K562 (cell line): ENCODE data around the gene FLT1. TPM values are rescaled to one million over a fixed set of nuclear protein-coding genes. Genes with fewer than 3 reads are reported as not detected.

Experiments
- CBFA2T2 ChIP-seq: fragments of 450-650 bp; conservative IDR thresholded peaks from 2 replicates; pipeline ENCODE4 v1.6.1; 2017; ENCODE audit warnings: mild to moderate bottlenecking
- CBX3 ChIP-seq, 2 experiments: IDR thresholded peaks; 1 replicate in 1 of 2; 2 replicates in 1 of 2; pipeline ENCODE4 v1.6.1; 2012; ENCODE audit warnings: inconsistent platforms in 2 of 2, low read length in 2 of 2, borderline replicate concordance in 1 of 2, control low read depth in 1 of 2
- DMBX1 ChIP-seq: fragments of 250-450 bp; sonication (Bioruptor Pico); IDR thresholded peaks from 2 replicates; pipeline ENCODE4 v1.8.0; 2022; ENCODE audit warnings: inconsistent platforms, mild to moderate bottlenecking, moderate library complexity, borderline replicate concordance
- EP300 ChIP-seq: IDR thresholded peaks from 2 replicates; pipeline ENCODE4 v1.6.1; 2012; ENCODE audit warnings: low read length, improper control_type of control experiment
- ESRRA ChIP-seq: fragments of 450-650 bp; IDR thresholded peaks from 2 replicates; pipeline ENCODE4 v1.6.1; 2014; ENCODE audit warnings: low read depth, mild to moderate bottlenecking, moderate library complexity, borderline replicate concordance
- JUND ChIP-seq, 2 experiments: IDR thresholded peaks; 2 replicates in 1 of 2; 3 replicates in 1 of 2; pipeline ENCODE4 v1.6.1; 2011; ENCODE audit warnings: borderline replicate concordance in 2 of 2, low read depth in 2 of 2, low read length in 2 of 2, improper control_type of control experiment in 1 of 2, missing biosample characterization in 1 of 2, missing genetic modification characterization in 1 of 2, missing genetic modification reagents in 1 of 2
- MED1 ChIP-seq: sonication (generic); formaldehyde crosslinking; IDR thresholded peaks from 2 replicates; pipeline ENCODE4 v1.8.1; 2023; ENCODE audit warnings: missing genetic modification reagents, borderline replicate concordance
- MTA2 ChIP-seq: fragments of 450-650 bp; IDR thresholded peaks from 2 replicates; pipeline ENCODE4 v1.6.1; 2016; ENCODE audit warnings: low read depth
- NBN ChIP-seq: fragments of 450-650 bp; IDR thresholded peaks from 2 replicates; pipeline ENCODE4 v1.6.1; 2016; ENCODE audit warnings: low read depth, mild to moderate bottlenecking
- NONO ChIP-seq, 2 experiments: fragments of 200-400 bp in 1 of 2; fragments of 450-650 bp in 1 of 2; formaldehyde crosslinking in 1 of 2; IDR thresholded peaks; 2 replicates each; pipeline ENCODE4 v1.6.1; 2017; ENCODE audit warnings: low read depth in 2 of 2, mild to moderate bottlenecking in 2 of 2, moderate library complexity in 2 of 2, low read length in 1 of 2
- NR2C2 ChIP-seq, 2 experiments: fragments of 200-800 bp in 1 of 2; sonication (Bioruptor generic) in 1 of 2; sonication (generic) in 1 of 2; formaldehyde crosslinking in 1 of 2; IDR thresholded peaks; 2 replicates each; pipeline versions ENCODE4 v1.6.1 to v1.8.0; 2016 to 2022; ENCODE audit warnings: mild to moderate bottlenecking in 1 of 2, missing compliant biosample characterization in 1 of 2, missing genetic modification characterization in 1 of 2, missing genetic modification reagents in 1 of 2
- NRF1 ChIP-seq, 2 experiments: fragments of 450-650 bp; IDR thresholded peaks in 1 of 2; conservative IDR thresholded peaks in 1 of 2; 2 replicates each; pipeline ENCODE4 v1.6.1; 2014; ENCODE audit warnings: mild to moderate bottlenecking in 2 of 2
- RBBP5 ChIP-seq: fragments of 200-600 bp; sonication (generic); IDR thresholded peaks from 2 replicates; pipeline ENCODE4 v1.6.1; 2012; ENCODE audit warnings: borderline replicate concordance, mild to moderate bottlenecking, low read length, control low read depth, inconsistent platforms; ENCODE audit not compliant: insufficient read depth, poor library complexity, severe bottlenecking
- RNF2 ChIP-seq: sonication (generic); IDR thresholded peaks from 2 replicates; pipeline ENCODE4 v1.6.1; 2016
- SMAD3 ChIP-seq: fragments of 450-650 bp; formaldehyde crosslinking; conservative IDR thresholded peaks from 2 replicates; pipeline ENCODE4 v1.4.0; 2020; ENCODE audit warnings: mild to moderate bottlenecking
- TCF7 ChIP-seq: sonication (generic); IDR thresholded peaks from 2 replicates; pipeline ENCODE4 v1.6.1; 2016; ENCODE audit warnings: antibody characterized with exemption, borderline replicate concordance
- ZBED1 ChIP-seq: IDR thresholded peaks from 2 replicates; pipeline ENCODE4 v1.6.1; 2014
- ZKSCAN8 ChIP-seq: fragments of 200-800 bp; sonication (Bioruptor generic); IDR thresholded peaks from 2 replicates; pipeline ENCODE4 v1.6.1; 2016; ENCODE audit warnings: missing genetic modification characterization, missing compliant biosample characterization
- ZNF445 ChIP-seq: fragments of 250-450 bp; sonication (Bioruptor Pico); IDR thresholded peaks from 2 replicates; pipeline ENCODE4 v1.4.0; 2020; ENCODE audit warnings: low read depth, mild to moderate bottlenecking, moderate library complexity
- ZNF696 ChIP-seq: fragments of 250-450 bp; sonication (Bioruptor Pico); conservative IDR thresholded peaks from 2 replicates; pipeline ENCODE4 v1.4.0; 2020; ENCODE audit warnings: mild to moderate bottlenecking, moderate library complexity
- polyA plus RNA-seq, 8 experiments: library from polyadenylated mRNA; depleted of rRNA in 4 of 8; stranded (reverse) in 5 of 8; unstranded in 3 of 8; fragments of >200 nt; fragmentation: Nextera tagmentation in 2 of 8; fragmentation: Illumina TruSeq in 1 of 8; extraction: Ambion mirVana in 2 of 8; extraction: Trizol in 1 of 8; gene quantifications; 2 replicates each; pipeline versions ENCODE4 v1.2.1 to v1.2.3, GENCODE V29; 2011 to 2014; ENCODE audit warnings: inconsistent platforms in 1 of 8, missing spikeins in 1 of 8
- total RNA-seq, 7 experiments: library from RNA; depleted of rRNA in 6 of 7; stranded (reverse); fragments of >200 nt in 6 of 7; fragmentation: Illumina TruSeq in 2 of 7; extraction: Trizol in 2 of 7; gene quantifications; 2 replicates each; pipeline versions ENCODE4 v1.2.1 to v1.2.3, GENCODE V29; 2011 to 2021; ENCODE audit warnings: low replicate concordance in 1 of 7
- TF ChIP-seq, protein P1 (sequence below): fragments of 450-650 bp; IDR thresholded peaks from 2 replicates; pipeline ENCODE4 v1.7.1; 2018; ENCODE audit warnings: mild to moderate bottlenecking, low read depth; ENCODE audit not compliant: partially characterized antibody
- TF ChIP-seq, protein P2 (sequence below): fragments of 250-450 bp; sonication (Bioruptor Pico); IDR thresholded peaks from 2 replicates; pipeline ENCODE4 v1.5.0; 2020; ENCODE audit warnings: mild to moderate bottlenecking

Gene FLT1
- total and polyA plus RNA-seq, 9 of the 15 experiments (the other 6 are each of a cell fraction or from before 2014, with no cell fraction given), result 0.01 to 2.0 (median 0.22) TPM

DNA sequence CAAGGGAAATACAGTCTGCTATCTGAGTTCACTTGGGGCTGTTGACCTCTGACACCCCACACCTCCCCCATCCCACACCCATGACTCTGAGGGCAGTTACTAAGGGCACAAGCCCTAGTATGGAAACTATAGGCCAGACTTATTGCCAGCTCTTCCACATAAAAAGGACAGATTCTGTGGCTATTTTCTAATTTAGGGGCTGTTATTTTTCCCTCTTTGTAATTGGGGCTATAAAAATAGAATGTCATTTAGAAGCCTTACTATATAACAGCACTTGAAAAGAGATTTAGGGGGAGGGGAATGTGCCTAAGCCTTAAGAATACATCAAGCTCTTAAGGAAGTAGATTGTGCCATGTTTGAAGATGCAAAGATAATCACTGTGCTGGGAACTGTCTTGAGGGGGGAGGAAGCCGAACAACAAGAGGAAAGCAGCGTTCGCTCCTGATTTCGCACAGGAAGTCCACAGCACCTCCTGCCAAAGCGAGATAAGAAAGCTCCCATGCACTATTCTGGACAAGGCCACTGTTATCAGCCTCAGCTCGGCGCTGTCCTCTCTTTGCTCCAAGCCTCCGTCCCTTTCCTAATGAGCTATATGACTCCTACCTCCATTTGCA, 86.6 kb downstream of the FLT1 start (continued):
- peak; percentile 76 for TF ChIP-seq JUND (IDR thresholded peaks at IDR 0.05; ENCODE audit: borderline replicate concordance, low read depth, low read length)
- TF ChIP-seq JUND (tag; IDR thresholded peaks at IDR 0.05; ENCODE audit: borderline replicate concordance, low read depth, low read length), result peak; percentile 19; the same call in 1 of the 3 replicates
- TF ChIP-seq MTA2, result peak; percentile 94
- peak; percentile 97 for TF ChIP-seq RNF2
- TF ChIP-seq NBN, result peak; percentile 75
- peak; percentile 95 for TF ChIP-seq CBFA2T2
- TF ChIP-seq SMAD3, result 0 out of 2 replicates have a peak, but pooled peaks have one; percentile 55
- TF ChIP-seq EP300, result peak; percentile 97
- TF ChIP-seq, protein P1, sequence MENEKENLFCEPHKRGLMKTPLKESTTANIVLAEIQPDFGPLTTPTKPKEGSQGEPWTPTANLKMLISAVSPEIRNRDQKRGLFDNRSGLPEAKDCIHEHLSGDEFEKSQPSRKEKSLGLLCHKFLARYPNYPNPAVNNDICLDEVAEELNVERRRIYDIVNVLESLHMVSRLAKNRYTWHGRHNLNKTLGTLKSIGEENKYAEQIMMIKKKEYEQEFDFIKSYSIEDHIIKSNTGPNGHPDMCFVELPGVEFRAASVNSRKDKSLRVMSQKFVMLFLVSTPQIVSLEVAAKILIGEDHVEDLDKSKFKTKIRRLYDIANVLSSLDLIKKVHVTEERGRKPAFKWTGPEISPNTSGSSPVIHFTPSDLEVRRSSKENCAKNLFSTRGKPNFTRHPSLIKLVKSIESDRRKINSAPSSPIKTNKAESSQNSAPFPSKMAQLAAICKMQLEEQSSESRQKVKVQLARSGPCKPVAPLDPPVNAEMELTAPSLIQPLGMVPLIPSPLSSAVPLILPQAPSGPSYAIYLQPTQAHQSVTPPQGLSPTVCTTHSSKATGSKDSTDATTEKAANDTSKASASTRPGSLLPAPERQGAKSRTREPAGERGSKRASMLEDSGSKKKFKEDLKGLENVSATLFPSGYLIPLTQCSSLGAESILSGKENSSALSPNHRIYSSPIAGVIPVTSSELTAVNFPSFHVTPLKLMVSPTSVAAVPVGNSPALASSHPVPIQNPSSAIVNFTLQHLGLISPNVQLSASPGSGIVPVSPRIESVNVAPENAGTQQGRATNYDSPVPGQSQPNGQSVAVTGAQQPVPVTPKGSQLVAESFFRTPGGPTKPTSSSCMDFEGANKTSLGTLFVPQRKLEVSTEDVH, result peak; percentile 31
- TF ChIP-seq NR2C2 (CRISPR knock-in tag; IDR thresholded peaks at IDR 0.05), result 0 out of 2 replicates have a peak, but pooled peaks have one; percentile 25
- TF ChIP-seq NR2C2 (tag; IDR thresholded peaks at IDR 0.05), result peak; percentile 96
- peak in 1 of 2 experiments; percentile 50; a peak in 2 of 3 replicates for TF ChIP-seq CBX3 (IDR thresholded peaks at IDR 0.05; ENCODE audit: borderline replicate concordance in 1 of 2, low read length in 2 of 2)
- peak; percentile 53; the same call in 1 of the 2 replicates for TF ChIP-seq TCF7
- peak; percentile 60 for TF ChIP-seq ZKSCAN8
- 0 out of 2 replicates have a peak, but pooled peaks have one; percentile 7 for TF ChIP-seq DMBX1 (CRISPR knock-in tag)
- no peak for TF ChIP-seq ZNF445 (CRISPR knock-in tag)
- TF ChIP-seq NRF1 (conservative IDR thresholded peaks at IDR 0.05 in 1 of 2, IDR thresholded peaks at IDR 0.05 in 1 of 2), result peak in 1 of 2 experiments; percentile 25; a peak in 1 of 4 replicates
- peak; percentile 81 for TF ChIP-seq RBBP5
- peak; percentile 83; the same call in 1 of the 2 replicates for TF ChIP-seq ZBED1
- peak; percentile 65; the same call in 1 of the 2 replicates for TF ChIP-seq ESRRA
- TF ChIP-seq, protein P2, sequence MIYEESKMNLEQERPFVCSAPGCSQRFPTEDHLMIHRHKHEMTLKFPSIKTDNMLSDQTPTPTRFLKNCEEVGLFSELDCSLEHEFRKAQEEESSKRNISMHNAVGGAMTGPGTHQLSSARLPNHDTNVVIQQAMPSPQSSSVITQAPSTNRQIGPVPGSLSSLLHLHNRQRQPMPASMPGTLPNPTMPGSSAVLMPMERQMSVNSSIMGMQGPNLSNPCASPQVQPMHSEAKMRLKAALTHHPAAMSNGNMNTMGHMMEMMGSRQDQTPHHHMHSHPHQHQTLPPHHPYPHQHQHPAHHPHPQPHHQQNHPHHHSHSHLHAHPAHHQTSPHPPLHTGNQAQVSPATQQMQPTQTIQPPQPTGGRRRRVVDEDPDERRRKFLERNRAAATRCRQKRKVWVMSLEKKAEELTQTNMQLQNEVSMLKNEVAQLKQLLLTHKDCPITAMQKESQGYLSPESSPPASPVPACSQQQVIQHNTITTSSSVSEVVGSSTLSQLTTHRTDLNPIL (CRISPR knock-in tag), result no peak
- TF ChIP-seq NONO (IDR thresholded peaks at IDR 0.05; ENCODE audit: low read depth in 2 of 2, low read length in 1 of 2), result peak in 1 of 2 experiments; percentile 76; a peak in 2 of 4 replicates
- TF ChIP-seq MED1 (CRISPR knock-in tag), result no peak
- TF ChIP-seq ZNF696, result no peak
